ENCODE measurements around the gene CAVIN3. TPM values are rescaled to one million over a fixed set of nuclear protein-coding genes. Genes with fewer than 3 reads are reported as not detected.

CAVIN3 gene
- total RNA-seq, 4 donors from 2014 or later = 16.6 to 65.0 (median 25.3) TPM

- no peak overlapping the region for H3K4me3 ChIP-seq
- H3K27ac ChIP-seq = no peak overlapping the region
- peaks cover 0 to 23% (median 7%) of the 10 kb centered on the region in 3 donors for H3K4me1 ChIP-seq
- H3K27me3 ChIP-seq = no peaks in the 10 kb centered on the region
- H3K36me3 ChIP-seq = no peaks in the 10 kb centered on the region
- H3K9me3 ChIP-seq = no peaks in the 10 kb centered on the region
- intact Hi-C loops (cut with DNase I) = no loop called here
- 51 to 60% methylated on average over 5 of the region's 5 CpGs for WGBS, 2 donors
- no peak for DNase-seq
- TF ChIP-seq POLR2A (IDR thresholded peaks at IDR 0.05) = no peak
- no peak for TF ChIP-seq CTCF (IDR thresholded peaks at IDR 0.05)
Observed at GRCh38 chr11:6351782-6352382, 31.6 kb upstream of the CAVIN3 start.

GRCh38 chr11:6350486-6350885 lies 30.2 kb upstream of the CAVIN3 start:
- Histone ChIP-seq H3K27me3 (no peaks in the 10 kb centered on the region), H3K27ac (no peak overlapping the region), H3K4me1 (peaks cover 0 to 14% (median 0%) of the 10 kb centered on the region in 3 donors), H3K36me3 (no peaks in the 10 kb centered on the region), H3K9me3 (no peaks in the 10 kb centered on the region), H3K4me3 (no peak overlapping the region)
- WGBS, 2 donors = 63 to 69% methylated on average over 2 of the region's 2 CpGs
- intact Hi-C loops (cut with DNase I) = no loop called here
- DNase-seq = no peak
- TF ChIP-seq POLR2A (IDR thresholded peaks at IDR 0.05) (no peak), CTCF (IDR thresholded peaks at IDR 0.05) (no peak)

- DNase-seq = no peak
- Histone ChIP-seq H3K9me3 (no peaks in the 10 kb centered on the region), H3K27me3 (no peaks in the 10 kb centered on the region), H3K4me3 (no peak overlapping the region), H3K36me3 (no peaks in the 10 kb centered on the region), H3K27ac (no peak overlapping the region), H3K4me1 (peaks cover 0 to 11% (median 0%) of the 10 kb centered on the region in 3 donors)
- TF ChIP-seq POLR2A (IDR thresholded peaks at IDR 0.05) (no peak), CTCF (IDR thresholded peaks at IDR 0.05) (no peak)
- intact Hi-C loops (cut with DNase I) = no loop called here
Observed at GRCh38 chr11:6350043-6350442, 29.7 kb upstream of the CAVIN3 start.

GRCh38 chr11:6345366-6345765 lies 25.1 kb upstream of the CAVIN3 start:
- TF ChIP-seq POLR2A (IDR thresholded peaks at IDR 0.05) = no peak
- no peak for TF ChIP-seq CTCF (IDR thresholded peaks at IDR 0.05)
- Histone ChIP-seq H3K4me3 (no peak overlapping the region), H3K27me3 (no peaks in the 10 kb centered on the region), H3K4me1 (no peaks in the 10 kb centered on the region), H3K9me3 (no peaks in the 10 kb centered on the region), H3K27ac (no peak overlapping the region), H3K36me3 (no peaks in the 10 kb centered on the region)
- no peak for DNase-seq
- WGBS, 2 donors = 89 to 96% methylated on average over 1 of the region's 1 CpG
- intact Hi-C loops (cut with DNase I) = no loop called here

DNA sequence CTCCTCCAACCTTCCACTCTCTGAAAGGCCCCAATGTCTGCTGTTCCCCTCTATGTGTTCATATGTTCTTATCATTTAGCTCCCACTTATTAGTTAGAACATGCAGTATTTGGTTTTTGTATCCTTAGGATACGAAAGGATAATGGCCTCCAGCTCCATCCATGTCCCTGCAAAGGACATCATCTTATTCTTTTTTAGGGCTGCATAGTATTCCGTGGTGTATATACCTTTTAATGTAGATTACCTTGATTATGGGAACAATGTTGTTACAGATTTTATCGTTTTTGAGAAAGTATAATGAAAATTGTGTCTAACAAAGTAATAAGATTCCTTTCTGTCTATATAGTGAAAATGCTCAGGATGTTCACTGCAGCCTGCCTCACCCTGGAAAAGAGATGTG lies 16.0 kb upstream of the CAVIN3 start:
- 74 to 87% methylated on average over 3 of the region's 3 CpGs for WGBS, 2 donors

More for the DNA sequence above, 16.0 kb upstream of the CAVIN3 start:
- Histone ChIP-seq H3K9me3 (no peaks in the 10 kb centered on the region), H3K4me3 (no peak overlapping the region), H3K27ac (no peak overlapping the region), H3K27me3 (no peaks in the 10 kb centered on the region), H3K36me3 (no peaks in the 10 kb centered on the region), H3K4me1 (peaks cover 0 to 6% (median 0%) of the 10 kb centered on the region in 3 donors)
- DNase-seq = no peak
- intact Hi-C loops (cut with DNase I) = no loop called here
- TF ChIP-seq CTCF (IDR thresholded peaks at IDR 0.05) = no peak
- no peak for TF ChIP-seq POLR2A (IDR thresholded peaks at IDR 0.05)
